GM21717 (cell line): ENCODE measurements around the gene LRRFIP1.
"Not testable (repeated sequence)": the region's sequence is repeated elsewhere in the genome, so short reads cannot be mapped to it uniquely, and the experiment has no call there.

Source experiments
- ATAC-seq: cut with Tn5 transposase; IDR thresholded peaks from one replicate; pipeline ENCODE4 v1.9.1; 2021; ENCODE audit warnings: mild to moderate bottlenecking, moderate library complexity; ENCODE audit not compliant: unreplicated experiment

The LRRFIP1 gene

GRCh38 chr2:237661799-237662328 lies 34.5 kb downstream of the LRRFIP1 start:
- no peak for ATAC-seq

GRCh38 chr2:237662671-237663093 lies 35.3 kb downstream of the LRRFIP1 start:
- no peak for ATAC-seq

- ATAC-seq, result no peak
Measured at GRCh38 chr2:237663517-237664110, 36.2 kb downstream of the LRRFIP1 start.

GRCh38 chr2:237664151-237664550 lies 36.8 kb downstream of the LRRFIP1 start:
- no peak for ATAC-seq

- no peak for ATAC-seq
Measured at GRCh38 chr2:237665713-237666143, 38.3 kb downstream of the LRRFIP1 start.

- no peak for ATAC-seq
Measured at GRCh38 chr2:237666606-237667005, 39.2 kb downstream of the LRRFIP1 start.

- not testable (repeated sequence) for ATAC-seq
Measured at GRCh38 chr2:237667050-237667576, 39.7 kb downstream of the LRRFIP1 start.

- ATAC-seq, result no peak
Measured at GRCh38 chr2:237667893-237668292, 40.5 kb downstream of the LRRFIP1 start.

GRCh38 chr2:237668440-237668839 lies 41.1 kb downstream of the LRRFIP1 start:
- ATAC-seq, result no peak

- no peak for ATAC-seq
Measured at GRCh38 chr2:237669283-237669627, 41.9 kb downstream of the LRRFIP1 start.

- ATAC-seq, result peak; percentile 41
Measured at GRCh38 chr2:237669628-237670392, 42.4 kb downstream of the LRRFIP1 start.

GRCh38 chr2:237670641-237671040 lies 43.3 kb downstream of the LRRFIP1 start:
- no peak for ATAC-seq

- ATAC-seq, result no peak
Measured at GRCh38 chr2:237671466-237672138, 44.2 kb downstream of the LRRFIP1 start.

GRCh38 chr2:237672731-237673129 lies 45.3 kb downstream of the LRRFIP1 start:
- no peak for ATAC-seq

- no peak for ATAC-seq
Measured at GRCh38 chr2:237673130-237674001, 46.0 kb downstream of the LRRFIP1 start.

GRCh38 chr2:237674731-237675276 lies 47.4 kb downstream of the LRRFIP1 start:
- ATAC-seq, result peak; percentile 77

- ATAC-seq, result no peak
Measured at GRCh38 chr2:237675316-237675715, 47.9 kb downstream of the LRRFIP1 start.

GRCh38 chr2:237680702-237681478 lies 53.5 kb downstream of the LRRFIP1 start:
- no peak for ATAC-seq

- no peak for ATAC-seq
Measured at GRCh38 chr2:237682151-237682550, 54.8 kb downstream of the LRRFIP1 start.
